Epithelial cell of proximal tubule (primary cell): Measurements from ENCODE around the gene MAP1LC3B2. TPM values are rescaled to one million over a fixed set of nuclear protein-coding genes. Genes with fewer than 3 reads are reported as not detected.

Experiments
- DNase-seq: peaks from one replicate; pipeline ENCODE4 v3.0.0-alpha.2; 2011; ENCODE audit warnings: low read depth
- H3K4me3 ChIP-seq: 2 replicates; pipeline ENCODE4 v1.5.1; 2011; ENCODE audit warnings: low read depth, mild to moderate bottlenecking, low read length
- CTCF ChIP-seq: conservative IDR thresholded peaks from 2 replicates; pipeline ENCODE4 v1.5.1; 2012; ENCODE audit warnings: low read depth, mild to moderate bottlenecking, low read length
- total RNA-seq: library from RNA; depleted of rRNA; stranded (reverse); fragments of >200 nt; gene quantifications from 2 replicates; pipeline ENCODE4 v1.2.3, GENCODE V29; 2015

Gene MAP1LC3B2
- total RNA-seq, 1 donor from 2014 or later: not detected

GRCh38 chr12:116583129-116583694 lies 24.0 kb downstream of the MAP1LC3B2 start:
- no peak overlapping the region for H3K4me3 ChIP-seq
- TF ChIP-seq CTCF: no peak
- no peak for DNase-seq

- DNase-seq: no peak
- H3K4me3 ChIP-seq: no peak overlapping the region
- TF ChIP-seq CTCF: no peak
Measured at GRCh38 chr12:116587270-116587669, 28.1 kb downstream of the MAP1LC3B2 start.

- TF ChIP-seq CTCF: no peak
- no peak overlapping the region for H3K4me3 ChIP-seq
- no peak for DNase-seq
Measured at GRCh38 chr12:116588390-116589028, 29.3 kb downstream of the MAP1LC3B2 start.

- no peak overlapping the region for H3K4me3 ChIP-seq
Measured at GRCh38 chr12:116589581-116589980, 30.4 kb downstream of the MAP1LC3B2 start.

GRCh38 chr12:116590561-116590960 lies 31.4 kb downstream of the MAP1LC3B2 start:
- H3K4me3 ChIP-seq: no peak overlapping the region
- TF ChIP-seq CTCF: peak; percentile 8
- DNase-seq: no peak

More at GRCh38 chr12:116589581-116589980, 30.4 kb downstream of the MAP1LC3B2 start:
- TF ChIP-seq CTCF: no peak
- DNase-seq: no peak

GRCh38 chr12:116591855-116592637 lies 32.9 kb downstream of the MAP1LC3B2 start:
- DNase-seq: no peak
- no peak for TF ChIP-seq CTCF
- no peak overlapping the region for H3K4me3 ChIP-seq
